HG02588 (cell line): ENCODE data around the gene NBEAL2.

Experiments
- ATAC-seq: cut with Tn5 transposase; IDR thresholded peaks from one replicate; pipeline ENCODE4 v1.9.1; 2021; ENCODE audit warnings: mild to moderate bottlenecking, moderate library complexity; ENCODE audit not compliant: unreplicated experiment

NBEAL2 gene

DNA sequence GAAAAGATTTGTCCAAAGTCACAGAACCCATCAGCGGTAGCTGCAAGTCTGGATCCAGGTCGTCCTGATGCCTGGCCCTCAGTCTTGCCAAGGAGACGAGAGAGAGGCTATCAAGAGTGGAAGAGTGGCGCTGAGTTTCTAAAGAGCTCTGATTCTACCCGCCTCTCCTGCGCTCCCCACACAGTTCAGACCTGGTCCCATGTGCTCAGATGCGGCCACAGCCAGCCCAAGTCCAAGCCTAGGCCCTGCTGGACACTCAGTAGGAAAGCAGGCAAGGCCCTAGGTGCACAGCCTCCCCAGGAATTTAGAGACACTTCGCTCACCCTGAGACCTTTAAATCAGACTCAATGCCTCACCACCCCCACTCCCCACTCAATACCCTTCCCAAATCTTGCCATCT is 35.3 kb upstream of the NBEAL2 start:
- ATAC-seq = no peak

- ATAC-seq = no peak
These were observed 33.0 kb upstream of the NBEAL2 start for GRCh38 chr3:46946416-46946815.

- ATAC-seq = no peak
These were observed 32.5 kb upstream of the NBEAL2 start for GRCh38 chr3:46946856-46947545.

- ATAC-seq = no peak
These were observed 31.9 kb upstream of the NBEAL2 start for GRCh38 chr3:46947546-46947901.

DNA sequence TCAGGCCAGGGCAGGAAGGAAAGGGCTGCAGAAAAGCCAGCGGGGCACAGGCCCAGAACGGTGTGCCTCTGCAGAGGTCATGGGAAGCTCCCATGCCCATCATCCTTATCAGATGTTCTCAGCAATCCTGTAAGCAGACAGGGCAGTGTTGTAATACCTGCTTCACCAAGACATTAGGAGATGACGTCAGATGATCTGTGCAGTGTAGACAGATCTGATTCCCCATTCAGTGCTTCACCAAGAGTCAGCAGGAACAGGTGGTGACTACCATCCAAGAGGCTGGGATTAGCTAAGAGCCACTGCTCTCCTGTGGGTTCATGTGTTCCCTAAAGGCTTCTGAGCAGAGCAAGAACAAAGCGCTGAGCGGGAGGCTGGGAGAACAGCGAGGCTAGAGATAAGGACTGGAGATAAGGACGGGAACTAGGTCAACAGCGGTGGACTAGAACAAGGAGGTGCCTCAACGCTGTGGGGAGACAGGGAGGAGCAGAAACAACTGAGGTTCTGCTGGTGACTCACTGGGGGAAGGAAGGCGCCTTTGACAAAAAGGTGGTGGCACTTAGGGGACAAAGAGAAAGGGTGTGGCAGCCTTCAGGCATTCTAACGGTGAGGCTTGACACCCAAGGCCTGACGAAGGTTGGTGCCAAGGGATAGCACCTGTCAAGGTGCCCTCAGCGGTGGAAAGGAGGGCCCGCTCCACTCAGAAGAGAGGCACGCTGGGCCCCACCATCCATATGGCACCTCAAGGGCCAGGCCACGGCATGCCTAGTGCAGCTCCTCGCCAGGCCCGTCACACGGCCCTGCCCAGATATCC is 31.3 kb upstream of the NBEAL2 start:
- no peak for ATAC-seq

GRCh38 chr3:46948830-46949671 is 30.4 kb upstream of the NBEAL2 start:
- no peak for ATAC-seq

DNA sequence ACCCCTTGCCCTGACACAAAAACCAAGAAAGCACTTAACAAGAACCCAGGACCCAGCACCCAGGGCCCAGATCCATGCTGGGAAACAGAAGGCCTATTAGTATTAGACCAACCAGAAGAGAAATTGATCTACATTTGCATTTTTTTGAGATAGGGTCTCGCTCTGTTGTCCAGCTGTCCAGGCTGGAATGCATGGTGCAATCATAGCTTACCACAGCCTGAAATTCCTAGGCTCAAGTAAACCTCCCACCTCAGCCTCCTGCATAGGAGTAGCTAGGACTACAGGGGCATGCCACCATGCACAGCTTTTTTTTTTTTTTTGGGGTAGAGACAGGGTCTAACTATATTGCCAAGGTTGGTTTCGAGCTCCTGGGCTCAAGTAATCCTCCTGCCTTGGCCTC is 29.3 kb upstream of the NBEAL2 start:
- ATAC-seq = no peak

DNA sequence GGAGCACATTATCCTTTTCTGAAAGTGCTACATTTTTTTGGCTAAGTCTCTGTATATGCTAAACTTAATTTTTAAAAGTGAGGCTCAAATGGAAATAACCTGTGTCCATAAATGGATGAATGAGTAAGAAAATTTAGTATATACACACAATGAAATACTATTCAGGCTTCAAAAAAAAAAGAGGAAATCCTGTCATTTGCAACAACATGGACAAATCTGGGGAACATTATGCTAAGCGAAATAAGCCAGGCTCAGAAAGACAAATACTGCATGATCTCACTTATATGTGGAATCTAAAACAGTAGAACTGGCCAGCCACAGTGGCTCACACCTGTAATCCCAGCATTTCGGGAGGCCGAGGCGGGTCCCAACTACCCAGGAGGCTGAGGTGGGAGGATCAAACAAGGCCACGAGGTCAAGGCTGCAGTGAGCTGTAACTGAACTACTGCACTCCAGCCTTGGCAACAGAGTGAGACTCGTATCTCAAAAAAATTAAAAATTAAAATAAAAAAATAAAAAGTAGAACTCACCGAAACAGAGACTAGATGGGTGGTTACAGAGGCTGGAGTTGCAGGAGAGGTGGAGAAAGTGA is 28.7 kb upstream of the NBEAL2 start:
- no peak for ATAC-seq

- ATAC-seq = no peak
These were observed 26.7 kb upstream of the NBEAL2 start for GRCh38 chr3:46952813-46953212.

- no peak for ATAC-seq
These were observed 26.0 kb upstream of the NBEAL2 start for GRCh38 chr3:46953234-46954010.

- no peak for ATAC-seq
These were observed 25.3 kb upstream of the NBEAL2 start for GRCh38 chr3:46954178-46954577.

DNA sequence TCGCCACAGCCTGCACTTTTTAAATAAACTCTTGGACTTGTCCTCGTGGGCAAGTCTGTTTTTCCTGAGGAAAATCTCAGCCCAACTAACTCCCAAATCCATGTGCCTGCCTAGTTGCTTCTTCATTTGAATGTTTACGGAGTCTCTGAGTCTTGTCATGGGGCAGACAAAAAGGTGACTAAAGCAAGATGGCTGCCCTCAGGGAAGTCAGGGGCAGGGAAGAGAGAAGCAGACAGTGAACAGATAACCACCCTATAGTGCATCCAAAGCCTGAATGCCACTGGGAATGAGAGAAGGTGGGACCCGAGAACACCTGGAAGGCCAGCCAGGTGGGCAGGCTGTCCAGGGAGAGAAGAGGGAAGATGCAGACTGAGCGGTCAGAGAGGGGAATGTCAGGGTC is 24.3 kb upstream of the NBEAL2 start:
- ATAC-seq = no peak

DNA sequence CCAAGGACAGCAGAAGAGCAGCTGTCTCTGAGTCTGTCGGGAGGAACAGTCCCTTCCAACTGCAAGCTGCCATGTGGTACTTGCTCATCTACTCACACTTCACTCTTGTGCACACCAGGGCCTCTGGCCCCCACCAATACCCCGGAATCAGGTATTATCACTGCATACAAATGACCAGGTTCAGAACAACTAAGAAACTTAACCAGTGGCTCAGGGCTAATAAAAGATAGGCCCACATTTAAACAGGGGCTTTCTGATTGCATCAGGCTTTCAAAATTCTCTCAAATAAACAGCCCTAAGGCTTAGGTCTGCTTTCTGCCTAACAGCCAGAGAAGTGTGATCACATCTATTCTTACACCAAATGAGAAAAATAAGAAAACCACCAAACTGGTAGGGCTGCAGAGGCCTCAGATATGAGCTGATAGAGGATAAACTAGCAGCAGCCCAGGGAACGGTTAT is 23.6 kb upstream of the NBEAL2 start:
- ATAC-seq = no peak

GRCh38 chr3:46957092-46957820 is 22.2 kb upstream of the NBEAL2 start:
- no peak for ATAC-seq

DNA sequence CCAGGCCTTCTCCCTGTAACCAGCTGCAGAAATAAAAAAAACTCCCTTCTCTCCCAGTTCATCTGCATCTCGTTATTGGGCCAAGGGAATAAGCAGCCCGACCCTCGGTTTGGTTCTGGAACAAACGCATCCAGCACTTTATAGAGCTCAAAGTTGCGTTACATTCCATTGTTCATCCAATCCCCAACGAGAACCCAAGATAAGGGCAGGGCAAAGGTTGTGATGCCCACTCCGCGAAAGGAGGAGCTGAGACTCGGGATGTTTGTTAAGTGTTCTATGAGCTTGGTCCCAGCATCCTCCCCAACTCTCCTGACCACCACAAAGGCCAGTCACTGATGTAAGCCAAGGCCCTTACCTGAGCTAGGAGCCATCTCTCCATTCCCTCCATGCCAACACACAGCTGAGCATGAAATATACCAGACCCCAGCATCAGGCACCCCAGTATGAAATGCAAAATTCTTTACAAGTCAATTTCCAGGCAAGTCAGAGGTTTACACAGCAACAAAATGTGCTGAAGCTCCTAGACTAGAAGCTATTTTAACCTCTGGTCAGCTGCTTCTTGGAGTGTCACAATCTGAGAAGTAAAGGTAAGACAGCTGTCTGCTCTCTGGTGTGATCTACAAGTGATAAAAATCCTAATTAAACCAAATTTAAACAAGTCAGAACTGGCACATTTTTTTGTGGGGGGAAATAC is 20.9 kb upstream of the NBEAL2 start:
- ATAC-seq = no peak

GRCh38 chr3:46959161-46959511 is 20.3 kb upstream of the NBEAL2 start:
- ATAC-seq = no peak

- no peak for ATAC-seq
These were observed 19.3 kb upstream of the NBEAL2 start for GRCh38 chr3:46960081-46960701.

- ATAC-seq = no peak
These were observed 18.6 kb upstream of the NBEAL2 start for GRCh38 chr3:46960835-46961234.

GRCh38 chr3:46962427-46962826 is 17.0 kb upstream of the NBEAL2 start:
- no peak for ATAC-seq
